Mammary epithelial cell (primary cell): ENCODE results near the gene ANK2.

ENCODE experiments used
- CTCF ChIP-seq, 2 donors: IDR thresholded peaks in 1 of 2; conservative IDR thresholded peaks in 1 of 2; 2 replicates each; pipeline ENCODE4 v1.5.1; 2011 to 2012; ENCODE audit warnings: inconsistent platforms in 2 of 2, low read length in 2 of 2, mild to moderate bottlenecking in 2 of 2, control low read depth in 1 of 2, low read depth in 1 of 2; ENCODE audit not compliant: insufficient read depth in 1 of 2; ENCODE audit errors: extremely low read depth in 1 of 2
- EZH2 ChIP-seq: IDR thresholded peaks from 2 replicates; pipeline ENCODE4 v1.6.1; 2012; ENCODE audit warnings: low read length, inconsistent platforms, borderline replicate concordance

GRCh38 chr4:113169368-113169767 lies 119.9 kb downstream of the ANK2 start:
- TF ChIP-seq CTCF (conservative IDR thresholded peaks at IDR 0.05 in 1 of 2, IDR thresholded peaks at IDR 0.05 in 1 of 2; ENCODE audit: extremely low read depth in 1 of 2, insufficient read depth in 1 of 2, low read depth in 1 of 2, low read length in 2 of 2) (no peak), EZH2 (no peak)
